Heart left ventricle (tissue), 13 donors: ENCODE data around the gene CCT3.

ENCODE experiments used
- POLR2A ChIP-seq, 2 donors: fragments of 450-650 bp; IDR thresholded peaks; one replicate each; pipeline ENCODE4 v1.6.1; 2017; ENCODE audit warnings: antibody characterized with exemption in 2 of 2, mild to moderate bottlenecking in 2 of 2, moderate library complexity in 2 of 2
- TF ChIP-seq, protein P1 (sequence below), 12 donors: fragments of 200-600 bp; sonication (generic) in 4 of 12; IDR thresholded peaks; one replicate each; pipeline versions ENCODE4 v1.5.0 to v1.8.0; 2018 to 2022; ENCODE audit warnings: antibody characterized with exemption in 12 of 12, mild to moderate bottlenecking in 5 of 12
- donor health status: ischemic (EF 13 %, LVEDD 7.1; RV severe dilation, severe dysfunction).
- donor health status: DM: no; HTN: yes; CAD: no.
- donor health status: DM: no; HTN: no; CAD: no.
- donor health status: ischemic (EF 25% LVEDD 6.9; RV normal size, moderate dysfunction).
- donor health status: ischemic (EF 25% LVEDD 5.7; RV mildly dilated, moderate dysfunction).
- donor health status: ischemic (EF 35%, LVEDD 5.7; RV mildly dilated, moderate dysfunction).
- donor health status: nonischemic (EF 11% LVEDD 7.7; RV severe dilation, severe dysfunction).
- donor health status: DM: yes; HTN: yes; CAD: no.
- donor health status: PGD.
- donor health status: ischemic (EF 29% LVEDD 5.4; RV normal size, mild dysfunction).
- donor health status: nonischemic (EF 23%, LVEDD 6.1; RV moderate dilation, normal function).

DNA sequence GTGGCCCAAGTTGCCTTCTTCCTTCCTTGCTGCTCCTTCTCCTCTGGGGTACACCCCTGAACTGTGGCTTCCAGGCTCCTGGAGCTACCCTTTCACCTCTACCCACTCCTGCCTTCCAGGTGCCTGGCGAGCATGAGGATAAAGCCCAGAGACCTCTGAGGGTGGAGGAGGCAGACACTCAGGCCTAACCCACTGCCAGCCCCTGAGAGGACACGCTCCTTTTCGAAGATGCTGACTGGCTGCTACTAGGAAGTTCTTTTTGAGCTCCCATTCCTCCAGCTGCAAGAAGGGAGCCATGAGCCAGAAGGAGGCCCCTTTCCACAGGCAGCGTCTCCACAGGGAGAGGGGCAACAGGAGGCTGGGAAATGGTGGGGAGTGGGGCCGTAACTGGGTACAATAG lies 46.6 kb upstream of the CCT3 start:
- TF ChIP-seq, protein P1, sequence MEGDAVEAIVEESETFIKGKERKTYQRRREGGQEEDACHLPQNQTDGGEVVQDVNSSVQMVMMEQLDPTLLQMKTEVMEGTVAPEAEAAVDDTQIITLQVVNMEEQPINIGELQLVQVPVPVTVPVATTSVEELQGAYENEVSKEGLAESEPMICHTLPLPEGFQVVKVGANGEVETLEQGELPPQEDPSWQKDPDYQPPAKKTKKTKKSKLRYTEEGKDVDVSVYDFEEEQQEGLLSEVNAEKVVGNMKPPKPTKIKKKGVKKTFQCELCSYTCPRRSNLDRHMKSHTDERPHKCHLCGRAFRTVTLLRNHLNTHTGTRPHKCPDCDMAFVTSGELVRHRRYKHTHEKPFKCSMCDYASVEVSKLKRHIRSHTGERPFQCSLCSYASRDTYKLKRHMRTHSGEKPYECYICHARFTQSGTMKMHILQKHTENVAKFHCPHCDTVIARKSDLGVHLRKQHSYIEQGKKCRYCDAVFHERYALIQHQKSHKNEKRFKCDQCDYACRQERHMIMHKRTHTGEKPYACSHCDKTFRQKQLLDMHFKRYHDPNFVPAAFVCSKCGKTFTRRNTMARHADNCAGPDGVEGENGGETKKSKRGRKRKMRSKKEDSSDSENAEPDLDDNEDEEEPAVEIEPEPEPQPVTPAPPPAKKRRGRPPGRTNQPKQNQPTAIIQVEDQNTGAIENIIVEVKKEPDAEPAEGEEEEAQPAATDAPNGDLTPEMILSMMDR (IDR thresholded peaks at IDR 0.05), result no peak
- no peak for TF ChIP-seq POLR2A (IDR thresholded peaks at IDR 0.05)
